GM12878 (cell line): Measurements from ENCODE around the gene PSAP.

Source experiments
- CBX3 ChIP-seq: fragments of 200-600 bp; sonication (generic); IDR thresholded peaks from 2 replicates; pipeline ENCODE4 v1.6.1; 2016; ENCODE audit warnings: low read depth, borderline replicate concordance
- CTCF ChIP-seq, 3 experiments: IDR thresholded peaks in 2 of 3; conservative IDR thresholded peaks in 1 of 3; 2 replicates each; pipeline ENCODE4 v1.5.1; 2011; ENCODE audit warnings: low read depth in 3 of 3, low read length in 3 of 3, mild to moderate bottlenecking in 3 of 3, control low read depth in 2 of 3, moderate library complexity in 2 of 3, inconsistent platforms in 1 of 3, mixed read lengths in 1 of 3; ENCODE audit not compliant: control insufficient read depth in 2 of 3, insufficient read depth in 1 of 3; ENCODE audit errors: extremely low read depth in 1 of 3
- EGR1 ChIP-seq, 2 experiments: IDR thresholded peaks; 1 replicate in 1 of 2; 2 replicates in 1 of 2; pipeline ENCODE4 v1.6.1; 2011 to 2012; ENCODE audit warnings: low read depth in 2 of 2, low read length in 2 of 2, borderline replicate concordance in 1 of 2, mild to moderate bottlenecking in 1 of 2, moderate library complexity in 1 of 2
- MTA2 ChIP-seq: fragments of 450-650 bp; IDR thresholded peaks from 2 replicates; pipeline ENCODE4 v1.6.1; 2016; ENCODE audit warnings: low read depth, mild to moderate bottlenecking, moderate library complexity
- POLR2AphosphoS5 ChIP-seq: IDR thresholded peaks from 2 replicates; pipeline ENCODE4 v1.6.1; 2011; ENCODE audit warnings: mild to moderate bottlenecking, low read length, inconsistent platforms

DNA sequence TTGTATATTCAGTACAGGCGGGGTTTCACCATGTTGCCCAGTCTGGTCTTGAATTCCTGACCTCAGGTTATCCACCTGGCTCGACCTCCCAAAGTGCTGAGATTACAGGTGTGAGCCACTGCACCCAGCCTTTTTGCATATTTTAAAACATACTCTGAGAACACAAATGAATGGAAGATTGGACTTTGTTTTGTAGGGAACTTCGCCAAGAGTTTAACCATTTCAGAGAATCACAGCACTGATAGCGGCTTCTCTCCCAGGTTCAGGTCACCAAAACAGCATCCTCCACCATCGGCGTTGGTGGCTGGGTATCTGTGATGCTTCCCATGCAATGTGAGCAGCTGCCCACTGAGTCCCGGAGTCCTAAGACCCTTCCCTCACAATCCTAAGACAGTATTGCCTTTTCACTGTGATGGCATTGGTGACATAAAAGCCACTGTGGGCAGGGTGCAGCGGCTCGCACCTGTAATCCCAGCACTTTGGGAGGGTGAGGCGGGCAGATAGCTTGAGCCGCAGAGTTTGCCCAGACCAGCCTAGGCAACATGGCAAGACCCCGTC, 42.3 kb upstream of the PSAP start:
- TF ChIP-seq CBX3 = no peak
- no peak for TF ChIP-seq POLR2AphosphoS5
- no peak for TF ChIP-seq CTCF (IDR thresholded peaks at IDR 0.05 in 2 of 3, conservative IDR thresholded peaks at IDR 0.05 in 1 of 3; ENCODE audit: control insufficient read depth in 2 of 3, extremely low read depth in 1 of 3, insufficient read depth in 1 of 3, low read depth in 3 of 3, low read length in 3 of 3)
- no peak for TF ChIP-seq MTA2
- no peak for TF ChIP-seq EGR1 (IDR thresholded peaks at IDR 0.05; ENCODE audit: borderline replicate concordance in 1 of 2, low read depth in 2 of 2, low read length in 2 of 2)
